ENCODE data around the gene ETV6. TPM values are rescaled to one million over a fixed set of nuclear protein-coding genes. Genes with fewer than 3 reads are reported as not detected.
"Not testable (repeated sequence)": the region's sequence is repeated elsewhere in the genome, so short reads cannot be mapped to it uniquely, and the experiment has no call there.

The ETV6 gene
- total RNA-seq, 6 donors from 2014 or later = 22.2 to 93.2 (median 37.5) TPM

GRCh38 chr12:11623382-11623781 is 26.1 kb upstream of the ETV6 start:
- DNase-seq (no peak), ATAC-seq (ENCODE audit: low FRiP score in 2 of 2) (peak in 1 of 2 donors; percentile 23)
- WGBS, 2 donors = 20 to 30% methylated on average over 4 of the region's 4 CpGs
- Histone ChIP-seq H3K27me3 (no peaks in the 10 kb centered on the region), H3K27ac (peak overlapping the region in 2 of 4 donors; percentile 21 to 65), H3K9me3 (no peaks in the 10 kb centered on the region), H3K4me1 (peaks cover 0 to 14% (median 4%) of the 10 kb centered on the region in 4 donors), H3K36me3 (no peaks in the 10 kb centered on the region), H3K4me3 (no peak overlapping the region)
- TF ChIP-seq CTCF (IDR thresholded peaks at IDR 0.05) (no peak), EP300 (IDR thresholded peaks at IDR 0.05) (no peak), POLR2A (IDR thresholded peaks at IDR 0.05) (no peak), POLR2AphosphoS5 (IDR thresholded peaks at IDR 0.05) (no peak)

- peak overlapping the region in 1 of 4 donors; percentile 18 for H3K27ac ChIP-seq
- no peak overlapping the region for H3K4me3 ChIP-seq
- DNase-seq = no peak
- 67 to 75% methylated on average over 1 of the region's 1 CpG for whole genome bisulfite sequencing, 2 donors
- H3K27me3 ChIP-seq = no peaks in the 10 kb centered on the region
- peaks cover 0 to 14% (median 4%) of the 10 kb centered on the region in 4 donors for H3K4me1 ChIP-seq
- no peaks in the 10 kb centered on the region for H3K36me3 ChIP-seq
- ATAC-seq (ENCODE audit: low FRiP score in 2 of 2) = no peak
- no peaks in the 10 kb centered on the region for H3K9me3 ChIP-seq
- TF ChIP-seq EP300 (IDR thresholded peaks at IDR 0.05) = no peak
- no peak for TF ChIP-seq CTCF (IDR thresholded peaks at IDR 0.05)
- no peak for TF ChIP-seq POLR2A (IDR thresholded peaks at IDR 0.05)
Observed at GRCh38 chr12:11624116-11624515, 25.4 kb upstream of the ETV6 start.

- H3K27me3 ChIP-seq; H3K4me3 ChIP-seq; ATAC-seq (ENCODE audit: low FRiP score in 2 of 2); DNase-seq; H3K27ac ChIP-seq; H3K9me3 ChIP-seq; H3K36me3 ChIP-seq: not testable (repeated sequence)
- peaks cover 0 to 11% (median 4%) of the 10 kb centered on the region in 4 donors for H3K4me1 ChIP-seq
- WGBS, 2 donors = 68 to 83% methylated on average over 5 to 6 of the region's 6 CpGs
Observed at GRCh38 chr12:11627709-11628108, 21.8 kb upstream of the ETV6 start.

DNA sequence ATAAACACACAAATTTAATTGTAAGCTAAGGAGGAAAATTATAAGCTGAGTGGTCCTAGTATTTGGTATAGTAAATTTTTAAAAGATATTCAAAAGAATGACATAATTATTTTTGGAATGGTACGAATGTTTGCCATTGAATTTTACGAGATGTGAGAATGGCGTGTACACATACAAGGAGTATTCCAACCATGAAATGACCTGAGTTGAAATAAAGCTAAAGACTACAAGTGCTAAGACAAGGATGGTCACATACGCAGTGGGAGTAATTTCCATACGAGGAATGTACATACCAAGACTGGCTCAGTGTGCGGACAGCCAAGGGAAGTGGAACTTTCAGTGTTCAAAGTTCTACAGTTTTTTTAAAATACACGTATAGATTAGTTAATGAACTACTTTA is 21.1 kb upstream of the ETV6 start:
- no peaks in the 10 kb centered on the region for H3K36me3 ChIP-seq
- WGBS, 2 donors = 70% methylated on average over 7 of the region's 7 CpGs
- TF ChIP-seq CTCF (IDR thresholded peaks at IDR 0.05) = no peak
- TF ChIP-seq POLR2A (IDR thresholded peaks at IDR 0.05) = no peak
- TF ChIP-seq EP300 (IDR thresholded peaks at IDR 0.05) = no peak
- no peak for TF ChIP-seq POLR2AphosphoS5 (IDR thresholded peaks at IDR 0.05)
- H3K4me1 ChIP-seq = peaks cover 0 to 5% (median 2%) of the 10 kb centered on the region in 4 donors
- H3K27me3 ChIP-seq = no peaks in the 10 kb centered on the region
- H3K27ac ChIP-seq = no peak overlapping the region
- no peak overlapping the region for H3K4me3 ChIP-seq
- H3K9me3 ChIP-seq = no peaks in the 10 kb centered on the region
- DNase-seq (no peak), ATAC-seq (ENCODE audit: low FRiP score in 2 of 2) (no peak)

GRCh38 chr12:11630046-11630706 is 19.3 kb upstream of the ETV6 start:
- Histone ChIP-seq H3K9me3 (no peaks in the 10 kb centered on the region), H3K4me3 (no peak overlapping the region), H3K36me3 (no peaks in the 10 kb centered on the region), H3K27me3 (no peaks in the 10 kb centered on the region), H3K27ac (no peak overlapping the region), H3K4me1 (no peaks in the 10 kb centered on the region)
- DNase-seq (no peak), ATAC-seq (ENCODE audit: low FRiP score in 2 of 2) (no peak)
- 73 to 76% methylated on average over 5 of the region's 5 CpGs for WGBS, 2 donors
- TF ChIP-seq CTCF (IDR thresholded peaks at IDR 0.05) (no peak), POLR2AphosphoS5 (IDR thresholded peaks at IDR 0.05) (no peak), POLR2A (IDR thresholded peaks at IDR 0.05) (no peak), EP300 (IDR thresholded peaks at IDR 0.05) (no peak)

All from upper lobe of left lung (tissue), 6 donors.